ENCODE results near the gene LDLRAD3. TPM values are rescaled to one million over a fixed set of nuclear protein-coding genes. Genes with fewer than 3 reads are reported as not detected.

Gene LDLRAD3
- total and polyA plus RNA-seq, 12 donors: 5.4 to 16.7 (median 10.2) TPM

DNA sequence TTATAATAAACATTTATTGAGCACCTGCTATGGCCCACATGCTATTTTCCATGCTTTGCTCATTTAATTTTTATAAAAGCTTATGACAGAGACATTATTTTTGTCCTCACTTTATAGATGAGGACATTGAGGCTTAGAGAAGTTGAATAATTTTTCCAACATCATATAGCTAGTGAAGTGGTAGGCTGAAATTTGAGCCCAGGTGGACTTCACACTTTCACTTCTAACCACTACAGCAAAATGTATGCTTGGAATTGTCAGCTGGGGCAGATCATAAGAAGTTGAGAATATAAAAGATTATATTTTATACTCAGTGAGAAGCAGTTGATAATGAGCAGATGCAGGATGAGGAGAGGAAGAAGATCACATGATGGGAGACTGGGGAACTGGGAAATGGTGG is 146.1 kb downstream of the LDLRAD3 start:
- no peaks in the 10 kb centered on the region for H3K27me3 ChIP-seq
- TF ChIP-seq POLR2A (IDR thresholded peaks at IDR 0.05): no peak
- TF ChIP-seq, protein P1, sequence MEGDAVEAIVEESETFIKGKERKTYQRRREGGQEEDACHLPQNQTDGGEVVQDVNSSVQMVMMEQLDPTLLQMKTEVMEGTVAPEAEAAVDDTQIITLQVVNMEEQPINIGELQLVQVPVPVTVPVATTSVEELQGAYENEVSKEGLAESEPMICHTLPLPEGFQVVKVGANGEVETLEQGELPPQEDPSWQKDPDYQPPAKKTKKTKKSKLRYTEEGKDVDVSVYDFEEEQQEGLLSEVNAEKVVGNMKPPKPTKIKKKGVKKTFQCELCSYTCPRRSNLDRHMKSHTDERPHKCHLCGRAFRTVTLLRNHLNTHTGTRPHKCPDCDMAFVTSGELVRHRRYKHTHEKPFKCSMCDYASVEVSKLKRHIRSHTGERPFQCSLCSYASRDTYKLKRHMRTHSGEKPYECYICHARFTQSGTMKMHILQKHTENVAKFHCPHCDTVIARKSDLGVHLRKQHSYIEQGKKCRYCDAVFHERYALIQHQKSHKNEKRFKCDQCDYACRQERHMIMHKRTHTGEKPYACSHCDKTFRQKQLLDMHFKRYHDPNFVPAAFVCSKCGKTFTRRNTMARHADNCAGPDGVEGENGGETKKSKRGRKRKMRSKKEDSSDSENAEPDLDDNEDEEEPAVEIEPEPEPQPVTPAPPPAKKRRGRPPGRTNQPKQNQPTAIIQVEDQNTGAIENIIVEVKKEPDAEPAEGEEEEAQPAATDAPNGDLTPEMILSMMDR (IDR thresholded peaks at IDR 0.05): no peak
- no peak for DNase-seq
- H3K9me3 ChIP-seq (replicated peaks in 1 of 3): no peaks in the 10 kb centered on the region
- H3K36me3 ChIP-seq (replicated peaks in 1 of 2): no peaks in the 10 kb centered on the region
- no peaks in the 10 kb centered on the region for H3K4me1 ChIP-seq (replicated peaks in 1 of 2)
- intact Hi-C loops (cut with DNase I): no loop called here
- no peak overlapping the region for H3K27ac ChIP-seq
- H3K4me3 ChIP-seq: no peak overlapping the region

DNA sequence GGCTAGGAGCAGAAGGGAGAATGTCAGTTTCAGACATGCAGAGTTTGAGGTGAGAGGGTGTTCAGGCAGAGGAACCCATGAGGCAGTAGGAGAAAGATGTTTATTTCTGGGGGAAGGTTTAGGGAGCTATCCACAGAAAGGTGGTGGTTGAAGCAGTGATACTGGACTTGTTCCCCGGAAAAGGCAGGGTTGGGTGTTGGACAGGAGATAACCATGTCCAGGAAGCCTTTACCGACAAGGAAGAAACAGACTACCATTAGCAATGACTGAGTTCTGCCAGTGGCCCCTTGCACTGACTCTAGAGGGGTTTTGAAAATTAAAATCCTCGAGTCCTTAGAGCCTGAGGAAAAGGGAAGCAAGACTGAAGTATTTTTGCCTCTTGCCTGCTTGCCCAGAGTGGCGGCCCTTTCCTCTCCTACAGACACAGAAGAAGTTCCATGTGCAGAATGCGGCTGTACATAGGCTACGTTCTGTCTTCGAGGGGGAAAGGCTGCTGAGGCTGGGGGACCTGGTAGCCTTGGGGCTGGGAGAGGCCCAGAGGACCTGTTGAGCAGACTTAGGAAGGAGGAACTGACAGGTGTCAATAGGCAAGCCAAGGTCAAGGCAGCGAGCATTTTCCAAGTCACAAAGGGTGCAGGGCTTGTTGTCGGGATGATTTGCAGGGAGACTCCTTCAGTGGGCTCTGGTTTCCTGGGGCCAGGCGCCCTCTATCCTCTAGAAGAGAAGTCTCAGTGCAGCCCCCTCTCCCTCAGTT is 146.7 kb downstream of the LDLRAD3 start:
- no peaks in the 10 kb centered on the region for H3K9me3 ChIP-seq (replicated peaks in 1 of 3)
- H3K4me3 ChIP-seq: no peak overlapping the region
- no peaks in the 10 kb centered on the region for H3K27me3 ChIP-seq
- 61 to 79% (median 77%) methylated on average over 8 to 10 of the region's 10 CpGs for WGBS, 4 donors
- no peak for DNase-seq
- intact Hi-C loops (cut with DNase I): no loop called here
- H3K4me1 ChIP-seq (replicated peaks in 1 of 2): no peaks in the 10 kb centered on the region
- no peaks in the 10 kb centered on the region for H3K36me3 ChIP-seq (replicated peaks in 1 of 2)
- no peak for TF ChIP-seq POLR2A (IDR thresholded peaks at IDR 0.05)
- TF ChIP-seq, protein P1 (IDR thresholded peaks at IDR 0.05): no peak
- no peak overlapping the region for H3K27ac ChIP-seq

DNA sequence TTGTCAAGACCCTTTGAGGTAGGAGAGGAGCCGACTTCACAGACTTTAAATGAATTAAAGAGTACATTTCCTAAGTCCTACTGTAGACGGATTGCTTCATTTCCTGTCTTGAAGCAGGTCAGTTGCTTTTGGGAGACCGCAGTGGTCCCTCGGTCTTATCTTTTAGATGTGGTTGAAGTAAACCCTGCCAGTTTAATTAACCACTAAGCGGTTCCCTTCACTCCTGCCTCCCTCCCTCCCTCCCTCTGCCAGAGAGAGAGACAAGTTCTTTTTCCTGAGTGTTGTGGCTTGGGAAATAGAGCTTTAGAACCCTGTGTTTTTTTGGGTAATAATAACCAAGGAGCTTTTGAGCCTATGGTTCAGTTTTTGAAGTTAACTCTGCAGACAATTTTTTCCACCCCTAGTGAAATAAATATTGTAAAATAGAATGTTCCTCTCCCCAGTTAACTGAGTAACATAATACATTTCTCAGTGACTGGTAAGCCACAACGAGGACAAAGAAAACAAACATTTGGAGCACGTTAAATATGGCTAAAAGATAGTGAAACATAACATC is 147.5 kb downstream of the LDLRAD3 start:
- H3K27me3 ChIP-seq: no peaks in the 10 kb centered on the region
- H3K4me1 ChIP-seq (replicated peaks in 1 of 2): no peaks in the 10 kb centered on the region
- WGBS, 4 donors: 49 to 66% (median 56%) methylated on average over 7 of the region's 7 CpGs
- H3K9me3 ChIP-seq (replicated peaks in 1 of 3): no peaks in the 10 kb centered on the region
- intact Hi-C loops (cut with DNase I): no loop called here
- no peak for TF ChIP-seq POLR2A (IDR thresholded peaks at IDR 0.05)
- TF ChIP-seq, protein P1 (IDR thresholded peaks at IDR 0.05): no peak
- H3K27ac ChIP-seq: no peak overlapping the region
- H3K4me3 ChIP-seq: no peak overlapping the region
- H3K36me3 ChIP-seq (replicated peaks in 1 of 2): no peaks in the 10 kb centered on the region
- no peak for DNase-seq

DNA sequence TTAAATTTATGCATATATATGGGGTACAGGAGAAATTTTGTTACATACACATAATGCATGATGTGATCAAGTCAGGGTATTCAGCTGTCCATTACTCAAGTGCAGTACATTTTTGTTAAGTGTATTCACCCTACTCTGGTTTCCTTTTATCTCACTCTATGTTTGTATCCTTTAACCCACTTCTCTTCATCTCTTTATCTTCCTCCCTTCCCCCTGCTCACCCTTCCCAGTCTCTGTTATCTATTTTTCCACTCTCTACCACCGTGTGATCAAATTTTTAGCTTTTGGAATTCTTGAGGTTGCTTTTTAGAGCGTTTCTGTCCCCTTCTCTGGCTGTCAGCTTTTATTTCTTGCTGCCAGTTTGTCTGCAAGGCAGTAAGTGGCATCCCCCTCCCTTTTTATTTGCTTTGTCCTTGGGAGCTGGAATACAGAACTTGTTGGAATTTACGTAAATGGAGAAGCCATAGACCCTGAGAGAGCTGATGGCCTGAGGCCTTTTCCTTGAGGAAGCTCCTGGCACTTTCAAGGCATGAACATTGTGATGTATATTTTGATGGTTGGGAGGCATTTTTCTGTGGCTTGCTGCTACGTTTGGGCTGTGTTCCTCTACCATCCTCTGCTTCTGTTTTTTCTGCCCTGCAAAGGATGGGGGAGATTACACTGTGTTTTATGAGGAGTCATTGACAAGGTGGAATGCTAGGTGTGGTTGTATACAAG is 148.6 kb downstream of the LDLRAD3 start:
- H3K27me3 ChIP-seq: no peaks in the 10 kb centered on the region
- WGBS, 4 donors: 33 to 62% (median 58%) methylated on average over 4 of the region's 4 CpGs

More for the DNA sequence above, 148.6 kb downstream of the LDLRAD3 start:
- H3K4me1 ChIP-seq (replicated peaks in 1 of 2): no peaks in the 10 kb centered on the region
- DNase-seq: no peak
- H3K36me3 ChIP-seq (replicated peaks in 1 of 2): no peaks in the 10 kb centered on the region
- H3K4me3 ChIP-seq: no peak overlapping the region
- TF ChIP-seq, protein P1 (IDR thresholded peaks at IDR 0.05): no peak
- TF ChIP-seq POLR2A (IDR thresholded peaks at IDR 0.05): no peak
- intact Hi-C loops (cut with DNase I): no loop called here
- H3K9me3 ChIP-seq (replicated peaks in 1 of 3): no peaks in the 10 kb centered on the region
- no peak overlapping the region for H3K27ac ChIP-seq

All from adrenal gland (tissue), 12 donors.